ENCODE measurements around the gene NPAS3.

- no peak for TF ChIP-seq CTCF (IDR thresholded peaks at IDR 0.05)
- TF ChIP-seq POLR2A (IDR thresholded peaks at IDR 0.05), result no peak
These were observed 411.2 kb downstream of the NPAS3 start for GRCh38 chr14:33349871-33350270.
